SK-N-SH (cell line): ENCODE measurements around the gene RGS10. TPM values are rescaled to one million over a fixed set of nuclear protein-coding genes. Genes with fewer than 3 reads are reported as not detected.

Source experiments
- CTCF ChIA-PET: fragments of 300-600, 350-600 bp; formaldehyde crosslinking; extraction: SDS; loops from one replicate; lab custom pipeline; 2021; lab: Yijun Ruan, JAX
- POLR2A ChIA-PET: fragments of 350-600 bp; sonication (Branson Sonifier 250); formaldehyde crosslinking; extraction: SDS; loops from one replicate; lab custom pipeline; 2020; ENCODE audit warnings: antibody characterized with exemption, inconsistent platforms; lab: Yijun Ruan, JAX
- DNase-seq: peaks from one replicate; pipeline ENCODE4 v3.0.0; 2012
- H2AFZ ChIP-seq: fragments of 200-600 bp; sonication (generic); 2 replicates; pipeline ENCODE4 v1.8.1; 2016; ENCODE audit warnings: antibody characterized with exemption, mild to moderate bottlenecking, low read depth
- H3F3A ChIP-seq: fragments of 200-600 bp; sonication (generic); replicated peaks from 2 replicates; pipeline ENCODE3; 2016; ENCODE audit warnings: antibody characterized with exemption, mild to moderate bottlenecking; ENCODE audit not compliant: insufficient read depth
- H3K27ac ChIP-seq, 2 experiments: fragments of 200-500 bp in 1 of 2; fragments of 200-600 bp in 1 of 2; sonication (Bioruptor generic) in 1 of 2; sonication (generic), shearing (Covaris generic) in 1 of 2; 2 replicates each; pipeline versions ENCODE4 v1.5.1 to v1.6.1; 2014 to 2016; ENCODE audit warnings: low read depth in 2 of 2, inconsistent platforms in 1 of 2, low read length in 1 of 2, mild to moderate bottlenecking in 1 of 2, mixed read lengths in 1 of 2
- H3K27me3 ChIP-seq: fragments of 200-600 bp; sonication (generic), shearing (Covaris generic); 2 replicates; pipeline ENCODE4 v1.6.1; 2016; ENCODE audit warnings: mixed run types; ENCODE audit not compliant: insufficient read depth
- H3K36me3 ChIP-seq, 2 experiments: fragments of 200-500 bp in 1 of 2; fragments of 200-600 bp in 1 of 2; sonication (Bioruptor generic) in 1 of 2; sonication (generic) in 1 of 2; replicated peaks in 1 of 2; 2 replicates each; pipeline versions ENCODE3 to v1.5.1; 2014 to 2016; ENCODE audit warnings: low read length in 1 of 2, mild to moderate bottlenecking in 1 of 2; ENCODE audit not compliant: insufficient read depth in 2 of 2, control insufficient read depth in 1 of 2
- H3K4me1 ChIP-seq, 2 experiments: fragments of 200-500 bp in 1 of 2; fragments of 200-600 bp in 1 of 2; sonication (Bioruptor generic) in 1 of 2; sonication (generic), shearing (Covaris generic) in 1 of 2; 2 replicates each; pipeline versions ENCODE4 v1.5.1 to v1.6.1; 2014 to 2016; ENCODE audit warnings: low read depth in 1 of 2, low read length in 1 of 2, mixed run types in 1 of 2; ENCODE audit not compliant: insufficient read depth in 2 of 2, control insufficient read depth in 1 of 2
- H3K4me2 ChIP-seq: fragments of 200-600 bp; sonication (generic), shearing (Covaris generic); 2 replicates; pipeline ENCODE4 v1.6.1; 2017; ENCODE audit warnings: mixed run types
- H3K4me3 ChIP-seq, 2 experiments: fragments of 200-500 bp in 1 of 2; fragments of 200-600 bp in 1 of 2; sonication (Bioruptor generic) in 1 of 2; sonication (generic), shearing (Covaris generic) in 1 of 2; 2 replicates each; pipeline versions ENCODE4 v1.5.1 to v1.8.1; 2014 to 2016; ENCODE audit warnings: low read depth in 2 of 2, inconsistent platforms in 1 of 2, low read length in 1 of 2, mild to moderate bottlenecking in 1 of 2, mixed read lengths in 1 of 2, moderate library complexity in 1 of 2
- H3K79me2 ChIP-seq: fragments of 200-600 bp; sonication (generic); 2 replicates; pipeline ENCODE4 v1.8.1; 2017; ENCODE audit warnings: mild to moderate bottlenecking; ENCODE audit not compliant: insufficient read depth
- H3K9ac ChIP-seq: fragments of 200-600 bp; sonication (generic); 2 replicates; pipeline ENCODE4 v1.6.1; 2017; ENCODE audit warnings: mixed run types
- H3K9me2 ChIP-seq: fragments of 200-600 bp; sonication (generic); 2 replicates; pipeline ENCODE4 v1.6.1; 2017; ENCODE audit warnings: mixed run types
- H3K9me3 ChIP-seq: fragments of 200-600 bp; sonication (generic); 2 replicates; pipeline ENCODE4 v1.6.1; 2017; ENCODE audit warnings: mixed run types, mild to moderate bottlenecking, moderate library complexity
- H4K20me1 ChIP-seq: fragments of 200-600 bp; sonication (generic); 2 replicates; pipeline ENCODE4 v1.6.1; 2017; ENCODE audit warnings: mild to moderate bottlenecking, mixed run types; ENCODE audit not compliant: insufficient read depth
- ELF1 ChIP-seq: IDR thresholded peaks from 2 replicates; pipeline ENCODE4 v1.4.0; 2012
- EP300 ChIP-seq, 2 experiments: IDR thresholded peaks; 2 replicates each; pipeline versions ENCODE4 v1.4.0 to v1.6.1; 2012; ENCODE audit warnings: borderline replicate concordance in 1 of 2, low read depth in 1 of 2, low read length in 1 of 2
- FOSL2 ChIP-seq: IDR thresholded peaks from 2 replicates; pipeline ENCODE4 v1.4.0; 2012; ENCODE audit warnings: low read depth, mild to moderate bottlenecking, moderate library complexity, borderline replicate concordance
- FOXJ3 ChIP-seq: sonication (generic); formaldehyde crosslinking; IDR thresholded peaks from 2 replicates; pipeline ENCODE4 v1.5.1; 2020; ENCODE audit warnings: mild to moderate bottlenecking, missing genetic modification reagents
- JUND ChIP-seq: IDR thresholded peaks from 2 replicates; pipeline ENCODE4 v1.4.0; 2012
- MEF2A ChIP-seq: IDR thresholded peaks from 2 replicates; pipeline ENCODE4 v1.4.0; 2012; ENCODE audit warnings: low read depth, borderline replicate concordance
- NRF1 ChIP-seq: IDR thresholded peaks from 2 replicates; pipeline ENCODE4 v1.6.1; 2012; ENCODE audit warnings: low read depth, mild to moderate bottlenecking, low read length
- POLR2AphosphoS5 ChIP-seq: IDR thresholded peaks from 2 replicates; pipeline ENCODE4 v1.6.1; 2012; ENCODE audit warnings: low read depth, low read length
- RAD21 ChIP-seq: IDR thresholded peaks from 2 replicates; pipeline ENCODE4 v1.6.1; 2012; ENCODE audit warnings: mild to moderate bottlenecking, low read length
- RCOR1 ChIP-seq: fragments of 150-350 bp; IDR thresholded peaks from 2 replicates; pipeline ENCODE4 v1.6.1; 2017; ENCODE audit warnings: antibody characterized with exemption, low read length
- RFX5 ChIP-seq: IDR thresholded peaks from 2 replicates; pipeline ENCODE4 v1.6.1; 2012; ENCODE audit warnings: mild to moderate bottlenecking, improper control_type of control experiment, low read length
- RXRA ChIP-seq: IDR thresholded peaks from 2 replicates; pipeline ENCODE4 v1.4.0; 2012; ENCODE audit warnings: low read depth, mild to moderate bottlenecking, borderline replicate concordance
- SMC3 ChIP-seq: IDR thresholded peaks from 2 replicates; pipeline ENCODE4 v1.6.1; 2012; ENCODE audit warnings: low read depth, low read length, improper control_type of control experiment
- TCF12 ChIP-seq: IDR thresholded peaks from 2 replicates; pipeline ENCODE4 v1.4.0; 2012
- TEAD4 ChIP-seq: IDR thresholded peaks from 2 replicates; pipeline ENCODE4 v1.4.0; 2012; ENCODE audit warnings: mild to moderate bottlenecking, borderline replicate concordance; ENCODE audit not compliant: insufficient read depth
- USF2 ChIP-seq: fragments of 150-350 bp; IDR thresholded peaks from 2 replicates; pipeline ENCODE4 v1.6.1; 2017; ENCODE audit warnings: antibody characterized with exemption, low read length, low read depth, borderline replicate concordance
- YY1 ChIP-seq: IDR thresholded peaks from 2 replicates; pipeline ENCODE4 v1.4.0; 2012; ENCODE audit warnings: low read depth, mild to moderate bottlenecking
- ZBTB33 ChIP-seq: IDR thresholded peaks from 2 replicates; pipeline ENCODE4 v1.4.0; 2012; ENCODE audit warnings: low read depth, borderline replicate concordance
- WGBS: methylation state at CpG from one replicate; pipeline ENCODE4 v1.1.6; 2017; ENCODE audit warnings: low lambda C conversion rate; 5-methylcytosine and 5-hydroxymethylcytosine counted together
- polyA plus RNA-seq, 3 experiments: library from polyadenylated mRNA; depleted of rRNA; stranded (reverse); fragments of >200 nt; gene quantifications; 2 replicates each; pipeline ENCODE4 v1.2.3, GENCODE V29; 2012

RGS10 gene
- polyA plus RNA-seq, 1 of the 3 experiments (the other 2 are of a cell fraction), result 44.6 TPM

GRCh38 chr10:119496273-119496672 is 46.2 kb downstream of the RGS10 start:
- H3K9me3 ChIP-seq, result no peaks in the 10 kb centered on the region
- H3K27me3 ChIP-seq, result no peaks in the 10 kb centered on the region
- H3K27ac ChIP-seq, result no peak overlapping the region
- ChIA-PET POLR2A (no interaction called here), CTCF (no interaction called here)
- H3K4me2 ChIP-seq, result no peak overlapping the region
- DNase-seq, result no peak
- H3K4me3 ChIP-seq, result no peak overlapping the region
- H4K20me1 ChIP-seq, result no peaks in the 10 kb centered on the region
- H3K79me2 ChIP-seq, result no peaks in the 10 kb centered on the region
- no peaks in the 10 kb centered on the region for H3K4me1 ChIP-seq
- peaks cover 0 to 3% of the 10 kb centered on the region in 2 experiments for H3K36me3 ChIP-seq
- TF ChIP-seq TEAD4 (no peak), YY1 (no peak), RCOR1 (no peak), ZBTB33 (no peak), USF2 (no peak), RFX5 (no peak), JUND (no peak), RXRA (no peak), TCF12 (no peak), FOXJ3 (CRISPR knock-in tag) (no peak), FOSL2 (no peak), SMC3 (no peak), POLR2AphosphoS5 (no peak)
- no peaks in the 10 kb centered on the region for H3F3A ChIP-seq
- H3K9ac ChIP-seq, result no peak overlapping the region
- no peaks in the 10 kb centered on the region for H3K9me2 ChIP-seq
- no peak overlapping the region for H2AFZ ChIP-seq
- WGBS, result 94% methylated on average over 5 of the region's 7 CpGs

- Histone ChIP-seq H4K20me1 (no peaks in the 10 kb centered on the region), H3F3A (no peaks in the 10 kb centered on the region), H3K4me2 (no peak overlapping the region), H3K9ac (no peak overlapping the region), H3K79me2 (no peaks in the 10 kb centered on the region), H2AFZ (no peak overlapping the region), H3K9me2 (no peaks in the 10 kb centered on the region), H3K27me3 (no peaks in the 10 kb centered on the region), H3K4me1 (no peaks in the 10 kb centered on the region), H3K9me3 (no peaks in the 10 kb centered on the region), H3K4me3 (no peak overlapping the region), H3K36me3 (peaks cover 0 to 3% of the 10 kb centered on the region in 2 experiments), H3K27ac (no peak overlapping the region)
- POLR2A ChIA-PET, result no interaction called here
- TF ChIP-seq ELF1, result no peak
- TF ChIP-seq MEF2A, result no peak
- TF ChIP-seq EP300 (IDR thresholded peaks at IDR 0.05; ENCODE audit: borderline replicate concordance in 1 of 2, low read depth in 1 of 2, low read length in 1 of 2), result no peak
- no peak for TF ChIP-seq RAD21
- no peak for TF ChIP-seq TEAD4
- TF ChIP-seq FOXJ3 (CRISPR knock-in tag), result no peak
- no peak for TF ChIP-seq NRF1
- WGBS, result 92% methylated on average over 2 of the region's 3 CpGs
- CTCF ChIA-PET, result interaction anchor here (1.7 kb wide), 1 partner anchor 50 kb away, joined by 5 read pairs; no protein-coding TSS in a partner anchor
- no peak for DNase-seq
Observed at GRCh38 chr10:119495545-119495944, 47.0 kb downstream of the RGS10 start.
